ENCODE measurements around the gene MACO1. TPM values are rescaled to one million over a fixed set of nuclear protein-coding genes. Genes with fewer than 3 reads are reported as not detected.
"Not testable (repeated sequence)": the region's sequence is repeated elsewhere in the genome, so short reads cannot be mapped to it uniquely, and the experiment has no call there.

MACO1 gene
- total RNA-seq: 31.5 to 39.4 TPM (median 37.0 TPM) in 3 replicates
- long read RNA-seq, transcript MACO1-201 (11 exons, 3,917 nt): major isoform, 21 of 25 reads
- long read RNA-seq, partial matches to known transcripts: 2 of 25 reads
- long read RNA-seq, other reads (novel, unspliced or antisense): 2 of 25 reads

- Mint-ChIP-seq H3K36me3 (ENCODE audit: low read depth) (no peaks in the 10 kb centered on the region), H3K27ac (ENCODE audit: unreplicated experiment) (peak within 1 kb of the TSS; percentile 98), H3K27me3 (ENCODE audit: low read depth) (no peaks in the 10 kb centered on the region), H3K9me3 (ENCODE audit: low read depth) (no peaks in the 10 kb centered on the region), H3K4me3 (ENCODE audit: unreplicated experiment) (peak within 1 kb of the TSS; percentile 94), H3K4me1 (ENCODE audit: low read depth) (peaks cover 46% of the 10 kb centered on the region)
- TF ChIP-seq CTCF (IDR thresholded peaks at IDR 0.05): peak; percentile 11
- DNase-seq (ENCODE audit: low spot score): peak; percentile 97
These were observed at the start of gene MACO1 for GRCh38 chr1:25430073-25430966. MACO1 (plus strand) TSS chr1:25430897; CDS start chr1:25431099, 202 bp downstream.

- not testable (repeated sequence) for H3K4me1 Mint-ChIP-seq (ENCODE audit: low read depth); H3K4me3 Mint-ChIP-seq (ENCODE audit: unreplicated experiment); H3K9me3 Mint-ChIP-seq (ENCODE audit: low read depth); H3K27me3 Mint-ChIP-seq (ENCODE audit: low read depth); H3K36me3 Mint-ChIP-seq (ENCODE audit: low read depth); H3K27ac Mint-ChIP-seq (ENCODE audit: unreplicated experiment); DNase-seq (ENCODE audit: low spot score)
These were observed 48.2 kb upstream of the MACO1 start for GRCh38 chr1:25382543-25382942.

GRCh38 chr1:25383090-25383489 is 47.6 kb upstream of the MACO1 start:
- not testable (repeated sequence) for H3K9me3 Mint-ChIP-seq (ENCODE audit: low read depth); H3K27me3 Mint-ChIP-seq (ENCODE audit: low read depth); H3K4me3 Mint-ChIP-seq (ENCODE audit: unreplicated experiment); DNase-seq (ENCODE audit: low spot score); H3K27ac Mint-ChIP-seq (ENCODE audit: unreplicated experiment); H3K36me3 Mint-ChIP-seq (ENCODE audit: low read depth); H3K4me1 Mint-ChIP-seq (ENCODE audit: low read depth)

GRCh38 chr1:25383875-25384274 is 46.8 kb upstream of the MACO1 start:
- H3K36me3 Mint-ChIP-seq (ENCODE audit: low read depth); H3K27ac Mint-ChIP-seq (ENCODE audit: unreplicated experiment); H3K9me3 Mint-ChIP-seq (ENCODE audit: low read depth); H3K4me1 Mint-ChIP-seq (ENCODE audit: low read depth); H3K4me3 Mint-ChIP-seq (ENCODE audit: unreplicated experiment); H3K27me3 Mint-ChIP-seq (ENCODE audit: low read depth); DNase-seq (ENCODE audit: low spot score): not testable (repeated sequence)

- H3K4me3 Mint-ChIP-seq (ENCODE audit: unreplicated experiment); H3K9me3 Mint-ChIP-seq (ENCODE audit: low read depth); H3K4me1 Mint-ChIP-seq (ENCODE audit: low read depth); H3K27ac Mint-ChIP-seq (ENCODE audit: unreplicated experiment); H3K36me3 Mint-ChIP-seq (ENCODE audit: low read depth); H3K27me3 Mint-ChIP-seq (ENCODE audit: low read depth); DNase-seq (ENCODE audit: low spot score): not testable (repeated sequence)
These were observed 43.6 kb upstream of the MACO1 start for GRCh38 chr1:25387096-25387495.

GRCh38 chr1:25388691-25389090 is 42.0 kb upstream of the MACO1 start:
- not testable (repeated sequence) for DNase-seq (ENCODE audit: low spot score); H3K4me1 Mint-ChIP-seq (ENCODE audit: low read depth); H3K36me3 Mint-ChIP-seq (ENCODE audit: low read depth); H3K4me3 Mint-ChIP-seq (ENCODE audit: unreplicated experiment); H3K27me3 Mint-ChIP-seq (ENCODE audit: low read depth); H3K9me3 Mint-ChIP-seq (ENCODE audit: low read depth); H3K27ac Mint-ChIP-seq (ENCODE audit: unreplicated experiment)

GRCh38 chr1:25389721-25390120 is 41.0 kb upstream of the MACO1 start:
- not testable (repeated sequence) for H3K36me3 Mint-ChIP-seq (ENCODE audit: low read depth); H3K27ac Mint-ChIP-seq (ENCODE audit: unreplicated experiment); DNase-seq (ENCODE audit: low spot score); H3K4me3 Mint-ChIP-seq (ENCODE audit: unreplicated experiment); H3K9me3 Mint-ChIP-seq (ENCODE audit: low read depth); H3K4me1 Mint-ChIP-seq (ENCODE audit: low read depth); H3K27me3 Mint-ChIP-seq (ENCODE audit: low read depth)

- H3K4me3 Mint-ChIP-seq (ENCODE audit: unreplicated experiment): no peak overlapping the region
- H3K4me1 Mint-ChIP-seq (ENCODE audit: low read depth): no peaks in the 10 kb centered on the region
- TF ChIP-seq CTCF (IDR thresholded peaks at IDR 0.05): no peak
- H3K27ac Mint-ChIP-seq (ENCODE audit: unreplicated experiment): no peak overlapping the region
- H3K36me3 Mint-ChIP-seq (ENCODE audit: low read depth): no peaks in the 10 kb centered on the region
- no peak for DNase-seq (ENCODE audit: low spot score)
- no peaks in the 10 kb centered on the region for H3K9me3 Mint-ChIP-seq (ENCODE audit: low read depth)
- peaks cover 1% of the 10 kb centered on the region for H3K27me3 Mint-ChIP-seq (ENCODE audit: low read depth)
These were observed 37.9 kb upstream of the MACO1 start for GRCh38 chr1:25392841-25393240.

GRCh38 chr1:25397549-25397948 is 33.1 kb upstream of the MACO1 start:
- not testable (repeated sequence) for DNase-seq (ENCODE audit: low spot score); H3K27ac Mint-ChIP-seq (ENCODE audit: unreplicated experiment); H3K9me3 Mint-ChIP-seq (ENCODE audit: low read depth); H3K36me3 Mint-ChIP-seq (ENCODE audit: low read depth); H3K4me3 Mint-ChIP-seq (ENCODE audit: unreplicated experiment); H3K4me1 Mint-ChIP-seq (ENCODE audit: low read depth)
- peaks cover 15% of the 10 kb centered on the region for H3K27me3 Mint-ChIP-seq (ENCODE audit: low read depth)

GRCh38 chr1:25398079-25398478 is 32.6 kb upstream of the MACO1 start:
- H3K4me3 Mint-ChIP-seq (ENCODE audit: unreplicated experiment); H3K36me3 Mint-ChIP-seq (ENCODE audit: low read depth); H3K9me3 Mint-ChIP-seq (ENCODE audit: low read depth): not testable (repeated sequence)

More at GRCh38 chr1:25398079-25398478, 32.6 kb upstream of the MACO1 start:
- not testable (repeated sequence) for H3K4me1 Mint-ChIP-seq (ENCODE audit: low read depth); H3K27ac Mint-ChIP-seq (ENCODE audit: unreplicated experiment); DNase-seq (ENCODE audit: low spot score)
- peaks cover 15% of the 10 kb centered on the region for H3K27me3 Mint-ChIP-seq (ENCODE audit: low read depth)

Measured in chondrocyte (in vitro differentiated cells).